ENCODE data around the gene COX4I1.
A peak's percentile ranks its signal among the peaks of the same experiment; 100 is the strongest.

The COX4I1 gene

DNA sequence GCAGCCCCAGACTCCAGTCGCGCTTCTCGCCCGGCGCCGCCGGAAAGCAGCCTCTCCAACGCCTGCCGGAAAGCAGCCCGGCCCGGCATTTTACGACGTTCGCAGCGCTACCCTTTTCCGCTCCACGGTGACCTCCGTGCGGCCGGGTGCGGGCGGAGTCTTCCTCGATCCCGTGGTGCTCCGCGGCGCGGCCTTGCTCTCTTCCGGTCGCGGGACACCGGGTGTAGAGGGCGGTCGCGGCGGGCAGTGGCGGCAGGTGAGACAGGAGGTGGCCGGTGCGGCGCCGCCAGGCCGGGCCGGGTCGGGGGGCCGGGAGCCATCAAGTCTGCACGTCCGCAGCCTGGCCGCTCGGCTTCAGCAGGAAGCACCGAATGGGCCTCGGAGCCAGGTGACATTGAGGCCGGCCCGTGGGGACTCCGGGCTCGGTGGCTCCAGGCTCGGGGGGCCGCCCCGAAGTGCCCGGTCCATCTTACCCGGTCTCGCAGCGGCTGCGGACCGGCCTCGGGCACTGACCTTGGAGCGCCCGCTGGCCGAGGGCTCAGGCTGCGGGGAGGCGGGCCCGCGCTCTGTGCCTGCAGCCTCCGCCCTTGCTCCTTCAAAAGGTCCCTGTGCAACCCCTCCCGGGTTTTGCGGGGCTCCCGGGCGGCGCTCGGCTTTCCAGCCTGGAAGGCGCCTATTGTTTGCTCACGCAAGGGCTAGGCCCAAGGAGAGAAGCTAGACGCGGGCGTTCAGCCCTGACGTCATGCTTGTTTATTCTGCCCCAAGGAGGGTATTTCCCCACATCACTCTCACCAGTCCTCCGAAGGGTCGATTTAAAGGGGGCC, at the start of gene COX4I1, which contains the start of gene EMC8:
Gene COX4I1 (plus strand): TSS at position 199 of the 824 bp plus-strand sequence. CDS start 1,511 bp downstream, outside the sequence.
Gene EMC8 (minus strand): TSS at position 48 of the 824 bp plus-strand sequence. CDS start 249 bp downstream, outside the sequence.
- DNase-seq (ENCODE audit: low read depth), result peak; percentile 81

GRCh38 chr16:85749771-85750145, 49.7 kb upstream of the COX4I1 start:
- DNase-seq (ENCODE audit: low read depth), result no peak

- DNase-seq (ENCODE audit: low read depth), result no peak
Measured at GRCh38 chr16:85750146-85750826, 49.2 kb upstream of the COX4I1 start.

DNA sequence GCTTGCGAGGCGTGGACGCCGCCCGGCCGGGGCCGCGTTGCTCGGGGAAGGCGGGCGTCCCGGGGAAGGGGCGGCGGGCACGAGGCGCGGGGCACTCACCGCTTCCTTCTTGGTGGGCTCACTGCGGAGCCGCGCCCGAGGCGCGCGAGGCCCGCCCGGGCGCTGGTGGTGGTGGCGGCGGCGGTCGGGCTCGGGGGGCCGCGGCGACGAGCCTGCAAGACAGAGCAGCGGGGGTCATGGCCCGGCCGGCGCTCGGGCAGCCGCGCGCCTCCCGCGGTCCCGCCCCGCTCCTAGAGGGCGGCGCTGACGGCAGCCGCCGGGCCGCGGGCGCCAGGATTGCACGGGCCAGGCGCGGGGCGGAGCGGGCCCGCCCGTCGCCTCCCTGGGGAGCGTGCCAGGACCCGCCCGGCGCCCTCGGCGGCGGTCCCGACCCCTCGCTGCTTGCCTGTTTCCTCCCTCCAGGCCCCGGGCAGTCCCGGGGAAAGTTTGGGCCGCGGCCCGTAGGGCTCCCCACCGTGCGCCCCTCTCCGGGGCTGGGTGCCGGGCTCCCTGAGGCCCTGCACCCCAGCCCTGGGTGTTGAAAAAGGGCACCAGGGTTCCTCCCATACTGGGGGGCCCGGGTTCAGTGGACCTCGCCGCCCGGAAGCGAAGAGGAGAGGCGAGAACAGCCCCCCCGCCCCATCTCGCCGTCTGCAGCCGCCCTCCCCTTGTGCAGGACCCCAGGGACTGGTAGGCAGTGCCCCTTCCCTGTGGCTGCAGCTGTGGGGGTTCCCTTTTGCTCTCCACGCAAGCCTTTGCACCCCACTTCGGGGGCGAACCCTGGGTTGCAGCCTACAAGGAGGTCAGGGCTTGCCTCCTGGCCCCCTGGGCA, 48.4 kb upstream of the COX4I1 start, which contains the start of gene C16orf74:
Gene C16orf74 (minus strand): TSS at position 270 of the 871 bp plus-strand sequence. CDS start 15,879 bp downstream, outside the sequence.
- no peak for DNase-seq (ENCODE audit: low read depth)

- DNase-seq (ENCODE audit: low read depth), result no peak
Measured at GRCh38 chr16:85751698-85752501, 47.6 kb upstream of the COX4I1 start.

DNA sequence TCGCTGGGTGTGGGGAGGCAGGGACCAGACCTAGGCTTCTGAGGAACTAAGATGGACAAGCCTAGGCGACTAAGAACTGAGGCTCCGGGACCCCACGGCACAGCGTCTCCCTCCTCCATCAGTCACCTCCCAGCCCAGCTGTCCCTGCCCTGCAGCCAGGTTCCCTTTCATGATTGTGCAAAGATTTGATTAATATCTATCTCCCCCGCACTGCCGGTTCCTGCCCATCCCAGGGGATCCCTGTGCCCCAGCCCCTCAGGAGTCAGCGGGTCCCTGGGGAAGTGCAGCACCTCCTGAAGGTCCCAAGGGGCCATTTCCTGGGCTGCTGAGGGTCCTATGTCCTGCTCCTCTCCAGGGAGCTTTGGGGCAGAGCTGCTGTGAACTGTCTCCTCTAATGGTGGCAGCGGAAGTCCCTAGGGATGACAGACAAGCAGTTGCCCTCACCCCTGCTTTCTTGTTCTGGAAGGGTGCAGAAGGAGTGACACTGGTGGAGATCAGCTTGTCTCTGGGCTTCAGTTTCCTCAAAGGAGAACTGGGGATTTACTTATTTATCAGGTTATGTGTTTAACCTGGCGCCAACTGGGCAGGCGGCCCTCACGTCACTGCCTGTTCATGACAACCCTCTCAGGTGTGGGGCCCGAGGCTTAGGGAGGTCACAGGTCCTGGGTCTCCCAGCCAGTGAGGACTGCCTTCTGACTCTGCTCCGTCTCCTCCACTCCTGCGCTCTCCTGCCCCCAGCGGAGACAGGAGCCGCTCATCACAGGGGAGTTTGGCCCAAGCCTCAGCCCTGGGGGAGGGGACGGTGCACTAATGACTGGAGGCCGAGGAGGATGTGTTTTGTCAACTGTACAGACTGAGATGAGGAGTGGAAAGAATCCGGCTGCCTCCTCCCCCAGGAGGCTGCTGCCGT, 46.7 kb upstream of the COX4I1 start:
- no peak for DNase-seq (ENCODE audit: low read depth)

- DNase-seq (ENCODE audit: low read depth), result no peak
Measured at GRCh38 chr16:85753559-85753958, 45.9 kb upstream of the COX4I1 start.

DNA sequence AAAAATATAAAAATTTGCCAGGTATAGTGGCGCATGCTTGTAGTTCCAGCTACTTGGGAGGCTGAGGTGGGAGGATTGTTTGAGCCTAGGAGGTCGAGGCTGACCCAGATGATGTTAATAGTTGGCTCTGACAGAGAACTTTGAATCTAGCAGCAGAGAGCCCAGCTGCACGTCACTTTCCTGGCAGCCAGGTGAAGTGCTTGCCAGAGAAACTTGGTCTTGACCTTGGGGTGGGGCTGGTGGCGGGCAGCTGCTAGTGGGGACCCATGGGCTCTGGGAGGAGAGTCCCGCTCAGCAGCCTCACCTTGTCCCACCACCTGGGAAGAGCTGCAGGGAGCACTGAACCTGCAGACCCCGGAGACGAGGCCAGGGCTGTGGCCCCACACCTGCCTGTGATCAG, 45.5 kb upstream of the COX4I1 start:
- no peak for DNase-seq (ENCODE audit: low read depth)

- no peak for DNase-seq (ENCODE audit: low read depth)
Measured at GRCh38 chr16:85754413-85754812, 45.1 kb upstream of the COX4I1 start.

- no peak for DNase-seq (ENCODE audit: low read depth)
Measured at GRCh38 chr16:85755929-85756768, 43.3 kb upstream of the COX4I1 start.

DNA sequence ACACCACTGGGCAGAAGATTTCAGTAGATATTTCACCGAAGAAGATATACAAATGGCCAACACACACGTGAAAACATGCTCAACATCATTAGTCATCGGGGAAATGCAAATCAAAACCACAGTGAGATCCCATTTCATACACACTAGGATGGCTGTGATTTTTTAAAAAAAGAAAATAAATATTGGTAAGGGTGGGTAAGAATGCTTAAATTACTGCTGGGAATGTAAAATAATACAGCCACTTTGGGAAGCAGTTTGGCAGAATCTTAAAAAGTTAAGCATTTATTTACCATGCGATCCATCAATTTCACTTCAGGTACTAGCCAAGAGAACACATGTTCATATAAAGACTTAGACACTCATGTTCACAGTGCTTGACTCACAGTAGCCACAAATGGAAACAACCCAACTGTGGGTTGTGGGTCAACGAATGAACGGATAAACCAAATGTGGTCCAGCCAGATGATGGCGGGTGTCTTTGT, 42.1 kb upstream of the COX4I1 start:
- DNase-seq (ENCODE audit: low read depth), result no peak

DNA sequence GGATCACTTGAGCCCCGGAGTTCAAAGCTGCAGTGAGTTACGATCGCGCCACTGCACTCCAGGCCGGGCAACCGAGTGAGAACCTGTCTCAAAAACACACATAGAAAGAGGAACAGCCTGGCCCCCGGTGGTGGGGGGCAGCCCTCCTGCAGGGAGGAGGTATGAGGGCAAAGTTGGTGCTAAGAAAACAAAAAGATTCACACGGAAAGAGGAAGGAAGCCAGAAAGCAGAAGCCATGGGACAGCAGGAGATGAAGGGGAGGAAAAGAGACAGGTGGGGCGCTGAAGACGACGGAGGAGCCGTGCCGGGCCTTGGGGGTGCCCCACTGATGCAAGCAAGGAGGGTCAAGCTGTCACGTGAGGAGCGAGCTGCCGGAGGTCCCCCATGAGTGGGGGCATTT, 40.4 kb upstream of the COX4I1 start:
- DNase-seq (ENCODE audit: low read depth), result no peak

- no peak for DNase-seq (ENCODE audit: low read depth)
Measured at GRCh38 chr16:85759631-85760419, 39.7 kb upstream of the COX4I1 start.

GRCh38 chr16:85761861-85762260, 37.6 kb upstream of the COX4I1 start:
- no peak for DNase-seq (ENCODE audit: low read depth)

- no peak for DNase-seq (ENCODE audit: low read depth)
Measured at GRCh38 chr16:85762970-85763369, 36.5 kb upstream of the COX4I1 start.

- no peak for DNase-seq (ENCODE audit: low read depth)
Measured at GRCh38 chr16:85763616-85764015, 35.9 kb upstream of the COX4I1 start.

GRCh38 chr16:85765211-85765610, 34.3 kb upstream of the COX4I1 start:
- no peak for DNase-seq (ENCODE audit: low read depth)

DNA sequence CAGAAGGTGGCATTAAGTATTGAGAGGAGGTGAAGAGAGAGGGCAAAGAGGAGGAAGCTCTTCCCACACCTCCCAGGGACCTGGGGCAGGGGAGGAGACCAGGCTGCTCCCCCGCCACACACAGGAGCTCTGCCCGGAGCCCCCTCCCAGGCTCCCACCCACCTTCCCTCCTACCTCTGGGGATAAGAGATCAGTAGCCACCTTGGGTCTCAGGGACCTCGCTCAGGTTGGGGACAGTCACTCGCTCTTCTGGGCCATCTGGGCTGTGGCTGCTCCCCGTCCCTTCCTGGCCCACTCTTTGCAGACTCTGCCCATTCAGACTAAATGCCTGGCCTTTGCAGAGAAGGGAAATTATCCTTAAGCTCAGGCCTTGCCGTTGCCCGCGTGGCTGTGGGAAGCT, 33.7 kb upstream of the COX4I1 start:
- no peak for DNase-seq (ENCODE audit: low read depth)
